B cell (primary cell): Measurements from ENCODE around the gene AP1S3. TPM values are rescaled to one million over a fixed set of nuclear protein-coding genes. Genes with fewer than 3 reads are reported as not detected.

Experiments
- ATAC-seq: fragments of 200-7000 bp; cut with Tn5 transposase; one replicate; pipeline ENCODE4 v1.10.0; 2021; ENCODE audit warnings: low read depth, mild to moderate bottlenecking, moderate number of reproducible peaks, moderate library complexity
- CTCF ChIA-PET: fragments of 350-600 bp; sonication (Branson Sonifier 250); formaldehyde crosslinking; loops from one replicate; lab custom pipeline; 2021; ENCODE audit warnings: antibody characterized with exemption, inconsistent platforms; lab: Charles Lee
- POLR2A ChIA-PET: fragments of 350-600 bp; sonication (Branson Sonifier 250); formaldehyde crosslinking; loops from one replicate; lab custom pipeline; 2021; ENCODE audit warnings: antibody characterized with exemption; lab: Charles Lee
- DNase-seq: peaks from one replicate; pipeline ENCODE4 v3.0.0; 2013
- H2AFZ ChIP-seq: 2 replicates; pipeline ENCODE4 v1.6.1; 2012; ENCODE audit warnings: mild to moderate bottlenecking, low read depth, low read length; ENCODE audit not compliant: insufficient read depth, poor library complexity, severe bottlenecking
- H3K27ac ChIP-seq, 2 donors: 1 replicate in 1 of 2; 2 replicates in 1 of 2; pipeline ENCODE4 v1.5.1; 2012 to 2013; ENCODE audit warnings: low read length in 2 of 2, mild to moderate bottlenecking in 2 of 2, moderate library complexity in 1 of 2
- H3K27me3 ChIP-seq, 4 experiments: fragments of 200-600 bp in 1 of 4; sonication (generic) in 1 of 4; replicated peaks in 1 of 4; 1 replicate in 2 of 4; 2 replicates in 2 of 4; pipeline versions ENCODE4 v1.6.1 to v1.7.0; 2013 to 2016; ENCODE audit warnings: low read length in 3 of 4, mild to moderate bottlenecking in 2 of 4, mixed read lengths in 1 of 4, moderate library complexity in 1 of 4; ENCODE audit not compliant: insufficient read depth in 4 of 4, control insufficient read depth in 3 of 4; ENCODE audit errors: control extremely low read depth in 1 of 4
- H3K36me3 ChIP-seq, 2 experiments: replicated peaks in 1 of 2; 1 replicate in 1 of 2; 2 replicates in 1 of 2; pipeline versions ENCODE4 v1.6.1 to v1.7.1; 2013; ENCODE audit warnings: low read length in 1 of 2; ENCODE audit not compliant: insufficient read depth in 2 of 2, control insufficient read depth in 1 of 2; ENCODE audit errors: control extremely low read depth in 1 of 2, extremely low read depth in 1 of 2
- H3K4me1 ChIP-seq, 2 donors: fragments of 200-600 bp in 1 of 2; sonication (generic) in 1 of 2; 1 replicate in 1 of 2; 2 replicates in 1 of 2; pipeline versions ENCODE4 v1.5.1 to v1.6.1; 2013 to 2017; ENCODE audit warnings: low read length in 2 of 2; ENCODE audit not compliant: control insufficient read depth in 2 of 2, insufficient read depth in 2 of 2
- H3K4me2 ChIP-seq: replicated peaks from 2 replicates; pipeline ENCODE3; 2012; ENCODE audit warnings: mild to moderate bottlenecking, low read depth, low read length; ENCODE audit not compliant: poor library complexity, severe bottlenecking
- H3K4me3 ChIP-seq, 5 experiments: fragments of 200-600 bp in 1 of 5; sonication (generic) in 1 of 5; 1 replicate in 3 of 5; 2 replicates in 2 of 5; pipeline versions ENCODE4 v1.5.1 to v1.7.0; 2011 to 2016; ENCODE audit warnings: low read length in 4 of 5, mild to moderate bottlenecking in 4 of 5, low read depth in 2 of 5, control low read depth in 1 of 5, moderate library complexity in 1 of 5; ENCODE audit not compliant: insufficient read depth in 1 of 5; ENCODE audit errors: control extremely low read depth in 1 of 5, extremely low read depth in 1 of 5
- H3K79me2 ChIP-seq: fragments of 200-600 bp; sonication (generic); one replicate; pipeline ENCODE4 v1.6.0; 2016; ENCODE audit warnings: low read length; ENCODE audit not compliant: control insufficient read depth, insufficient read depth
- H3K9ac ChIP-seq: fragments of 200-600 bp; sonication (generic); 2 replicates; pipeline ENCODE4 v1.6.1; 2017; ENCODE audit warnings: mild to moderate bottlenecking, low read length, moderate library complexity
- H3K9me3 ChIP-seq, 3 donors: one replicate each; pipeline versions ENCODE4 v1.6.1 to v1.7.1; 2013; ENCODE audit warnings: low read length in 2 of 3; ENCODE audit not compliant: control insufficient read depth in 2 of 3, insufficient read depth in 1 of 3; ENCODE audit errors: control extremely low read depth in 1 of 3
- H4K20me1 ChIP-seq: 2 replicates; pipeline ENCODE4 v1.6.0; 2012; ENCODE audit warnings: mild to moderate bottlenecking, low read length; ENCODE audit not compliant: insufficient read depth, control insufficient read depth, poor library complexity, severe bottlenecking
- H3K27ac Mint-ChIP-seq: one replicate; pipeline ENCODE4 v1.8.0; 2021; ENCODE audit warnings: mixed read lengths
- H3K27me3 Mint-ChIP-seq: one replicate; pipeline ENCODE4 v1.8.0; 2021; ENCODE audit warnings: mixed read lengths
- H3K4me1 Mint-ChIP-seq: one replicate; pipeline ENCODE4 v1.8.0; 2021; ENCODE audit warnings: mixed read lengths
- H3K4me3 Mint-ChIP-seq: one replicate; pipeline ENCODE4 v1.8.0; 2021; ENCODE audit warnings: mixed read lengths
- H3K9me3 Mint-ChIP-seq: one replicate; pipeline ENCODE4 v1.8.0; 2022; ENCODE audit warnings: mixed read lengths; ENCODE audit not compliant: insufficient read depth
- CTCF ChIP-seq: fragments of 200-600 bp; IDR thresholded peaks from one replicate; pipeline ENCODE4 v1.8.0; 2022; ENCODE audit warnings: antibody characterized with exemption, mild to moderate bottlenecking
- EZH2 ChIP-seq: IDR thresholded peaks from 2 replicates; pipeline ENCODE4 v1.6.1; 2012; ENCODE audit warnings: borderline replicate concordance, low read depth, mild to moderate bottlenecking, moderate library complexity, low read length; ENCODE audit not compliant: insufficient read depth, poor library complexity, severe bottlenecking
- WGBS: methylation state at CpG from one replicate; pipeline ENCODE4 v1.1.5; 2013; ENCODE audit warnings: missing lambda C conversion rate; ENCODE audit not compliant: insufficient coverage; 5-methylcytosine and 5-hydroxymethylcytosine counted together
- intact Hi-C: fragments of 100-400 bp; cut with micrococcal nuclease; formaldehyde crosslinking; loops from one replicate; pipeline ENCODE4 v1.10.0; 2022
- polyA plus RNA-seq: library from polyadenylated mRNA; depleted of rRNA; stranded (reverse); fragments of >200 nt; gene quantifications from 2 replicates; pipeline ENCODE4 v1.2.3, GENCODE V29; 2012
- total RNA-seq, 2 donors: library from RNA; stranded (reverse); fragments of 120-200 nt in 1 of 2; gene quantifications; 1 replicate in 1 of 2; 2 replicates in 1 of 2; pipeline versions ENCODE4 v1.2.3 to v1.2.4, GENCODE V29; 2013 to 2022

AP1S3 gene
- total and polyA plus RNA-seq, 2 donors (not counting 1 experiment from before 2014, with no cell fraction given), result 7.2 to 41.4 TPM

GRCh38 chr2:223855426-223855825, 18.0 kb upstream of the AP1S3 start:
- H2AFZ ChIP-seq, result no peak overlapping the region
- no peaks in the 10 kb centered on the region for H4K20me1 ChIP-seq
- H3K27me3 ChIP-seq, result no peaks in the 10 kb centered on the region
- H3K79me2 ChIP-seq, result no peaks in the 10 kb centered on the region
- H3K27ac ChIP-seq, result no peak overlapping the region
- no CpG with 5 or more reads among the region's 5 CpGs for WGBS
- no peak overlapping the region for H3K4me2 ChIP-seq
- intact Hi-C loops, result no loop called here
- H3K27me3 Mint-ChIP-seq, result no peaks in the 10 kb centered on the region
- H3K4me3 Mint-ChIP-seq, result peak overlapping the region; percentile 23
- no peak for TF ChIP-seq EZH2
- no peak for TF ChIP-seq CTCF
- peak overlapping the region; percentile 11 for H3K27ac Mint-ChIP-seq
- CTCF ChIA-PET, result no interaction called here
- H3K9ac ChIP-seq, result no peak overlapping the region
- POLR2A ChIA-PET, result no interaction called here
- H3K36me3 ChIP-seq, result peaks cover 0 to 3% of the 10 kb centered on the region in 2 experiments
- H3K9me3 Mint-ChIP-seq, result peaks cover 6% of the 10 kb centered on the region
- ATAC-seq (no peak), DNase-seq (no peak)
- no peaks in the 10 kb centered on the region for H3K4me1 ChIP-seq
- H3K4me3 ChIP-seq, result no peak overlapping the region
- H3K9me3 ChIP-seq, result peaks cover 0 to 12% (median 0%) of the 10 kb centered on the region in 3 donors
- H3K4me1 Mint-ChIP-seq, result peaks cover 18% of the 10 kb centered on the region

GRCh38 chr2:223854741-223855140, 17.4 kb upstream of the AP1S3 start:
- H3K4me1 ChIP-seq, result no peaks in the 10 kb centered on the region
- no peaks in the 10 kb centered on the region for H4K20me1 ChIP-seq
- H3K4me3 Mint-ChIP-seq, result peak overlapping the region; percentile 9
- peaks cover 0 to 3% of the 10 kb centered on the region in 2 experiments for H3K36me3 ChIP-seq
- H3K9me3 Mint-ChIP-seq, result peaks cover 8% of the 10 kb centered on the region
- no peak for DNase-seq
- no peak for ATAC-seq
- H3K4me2 ChIP-seq, result peak overlapping the region; percentile 42
- no peaks in the 10 kb centered on the region for H3K27me3 ChIP-seq
- H3K4me1 Mint-ChIP-seq, result peaks cover 18% of the 10 kb centered on the region
- no peak overlapping the region for H3K27ac Mint-ChIP-seq
- intact Hi-C loops, result no loop called here
- peak overlapping the region in 1 of 5 experiments; percentile 29 for H3K4me3 ChIP-seq
- H3K9ac ChIP-seq, result no peak overlapping the region
- ChIA-PET CTCF (no interaction called here), POLR2A (no interaction called here)
- no peak overlapping the region for H2AFZ ChIP-seq
- 80% methylated on average over 1 of the region's 2 CpGs for WGBS
- H3K79me2 ChIP-seq, result no peaks in the 10 kb centered on the region
- TF ChIP-seq EZH2, result no peak
- no peak for TF ChIP-seq CTCF
- no peaks in the 10 kb centered on the region for H3K27me3 Mint-ChIP-seq
- peaks cover 0 to 16% (median 0%) of the 10 kb centered on the region in 3 donors for H3K9me3 ChIP-seq
- H3K27ac ChIP-seq, result no peak overlapping the region
